Pericardium fibroblast (primary cell): ENCODE data around the gene GPR78. TPM values are rescaled to one million over a fixed set of nuclear protein-coding genes. Genes with fewer than 3 reads are reported as not detected.

Source experiments
- total RNA-seq: library from RNA; depleted of rRNA; stranded (reverse); fragments of >200 nt; gene quantifications from 2 replicates; pipeline ENCODE4 v1.2.3, GENCODE V29; 2015

The GPR78 gene
- 0.35 and 0.60 TPM in 2 replicates for total RNA-seq

GRCh38 chr4:8580321-8581093 is at the start of gene GPR78:
Gene GPR78 (plus strand): TSS chr4:8580392. CDS start chr4:8580983, 591 bp downstream.

GRCh38 chr4:8592366-8593263 is 12.4 kb downstream of the GPR78 start, which contains the start of gene CPZ:
Gene CPZ (plus strand): TSS chr4:8592765. CDS start chr4:8592834, 69 bp downstream.

Other genes with a start within 250 kb of the GPR78 start
- gene ACOX3, start 139.7 kb upstream of the GPR78 start, total RNA-seq, result 19.3 and 23.0 TPM in 2 replicates
- gene TRMT44, start 139.6 kb upstream of the GPR78 start, total RNA-seq, result 7.4 and 9.1 TPM in 2 replicates
- 24.6 and 38.3 TPM in 2 replicates for gene CPZ, start 12.4 kb downstream of the GPR78 start, total RNA-seq